Smooth muscle cell (in vitro differentiated cells): Measurements from ENCODE around the gene PDZD7. TPM values are rescaled to one million over a fixed set of nuclear protein-coding genes. Genes with fewer than 3 reads are reported as not detected.

Experiments
- DNase-seq: peaks from one replicate; lab custom pipeline; 2025; ENCODE audit not compliant: unreplicated experiment; lab: John Stamatoyannopoulos, UW
- H2AFZ ChIP-seq: fragments of 200-600 bp; sonication (generic); 2 replicates; pipeline ENCODE4 v1.6.0; 2016; ENCODE audit warnings: antibody characterized with exemption, low read depth, mild to moderate bottlenecking
- H3F3A ChIP-seq: fragments of 200-600 bp; sonication (generic); 2 replicates; pipeline ENCODE4 v1.6.0; 2017; ENCODE audit warnings: antibody characterized with exemption, low read depth
- H3K27ac ChIP-seq: fragments of 200-600 bp; sonication (generic); 2 replicates; pipeline ENCODE4 v1.5.1; 2016; ENCODE audit warnings: low read depth, mild to moderate bottlenecking
- H3K27me3 ChIP-seq: fragments of 200-600 bp; sonication (generic); 2 replicates; pipeline ENCODE4 v1.6.1; 2016; ENCODE audit warnings: low read depth, mild to moderate bottlenecking
- H3K36me3 ChIP-seq: fragments of 200-600 bp; sonication (generic); 2 replicates; pipeline ENCODE4 v1.5.1; 2016; ENCODE audit warnings: low read depth
- H3K4me1 ChIP-seq: fragments of 200-600 bp; sonication (generic); 2 replicates; pipeline ENCODE4 v1.5.1; 2016; ENCODE audit warnings: low read depth
- H3K4me2 ChIP-seq: fragments of 200-600 bp; sonication (generic); 2 replicates; pipeline ENCODE4 v1.6.0; 2016; ENCODE audit warnings: mild to moderate bottlenecking
- H3K4me3 ChIP-seq: fragments of 200-600 bp; sonication (generic); 2 replicates; pipeline ENCODE4 v1.5.1; 2016; ENCODE audit warnings: mild to moderate bottlenecking
- H3K79me2 ChIP-seq: fragments of 200-600 bp; sonication (generic); 2 replicates; pipeline ENCODE4 v1.6.0; 2016; ENCODE audit warnings: low read depth, mild to moderate bottlenecking
- H3K9ac ChIP-seq: fragments of 200-600 bp; sonication (generic); 2 replicates; pipeline ENCODE4 v1.6.0; 2016; ENCODE audit warnings: low read depth
- H3K9me3 ChIP-seq: fragments of 200-600 bp; sonication (generic); replicated peaks from 2 replicates; pipeline ENCODE4 v1.5.1; 2016; ENCODE audit warnings: low read depth
- H4K20me1 ChIP-seq: fragments of 200-600 bp; sonication (generic); 2 replicates; pipeline ENCODE4 v1.6.0; 2016; ENCODE audit warnings: low read depth
- WGBS: methylation state at CpG from one replicate; pipeline ENCODE4 v1.1.7; 2016; ENCODE audit warnings: low lambda C conversion rate; 5-methylcytosine and 5-hydroxymethylcytosine counted together
- polyA plus RNA-seq: library from polyadenylated mRNA; unstranded; fragments of >200 nt; fragmentation: Nextera tagmentation; extraction: Ambion mirVana; gene quantifications from 2 replicates; pipeline ENCODE4 v1.2.1, GENCODE V29; 2016
- total RNA-seq: library from RNA; depleted of rRNA; stranded (reverse); fragments of >200 nt; gene quantifications from 2 replicates; pipeline ENCODE4 v1.2.3, GENCODE V29; 2014
- TF ChIP-seq, protein P1 (sequence below): fragments of 200-600 bp; sonication (generic); IDR thresholded peaks from 2 replicates; pipeline ENCODE4 v1.5.1; 2017; ENCODE audit warnings: borderline replicate concordance, mild to moderate bottlenecking, antibody characterized with exemption; ENCODE audit not compliant: insufficient read depth, poor library complexity, severe bottlenecking

The PDZD7 gene
- total and polyA plus RNA-seq, 2 experiments from 2014 or later, result 0.93 to 2.0 TPM

DNA sequence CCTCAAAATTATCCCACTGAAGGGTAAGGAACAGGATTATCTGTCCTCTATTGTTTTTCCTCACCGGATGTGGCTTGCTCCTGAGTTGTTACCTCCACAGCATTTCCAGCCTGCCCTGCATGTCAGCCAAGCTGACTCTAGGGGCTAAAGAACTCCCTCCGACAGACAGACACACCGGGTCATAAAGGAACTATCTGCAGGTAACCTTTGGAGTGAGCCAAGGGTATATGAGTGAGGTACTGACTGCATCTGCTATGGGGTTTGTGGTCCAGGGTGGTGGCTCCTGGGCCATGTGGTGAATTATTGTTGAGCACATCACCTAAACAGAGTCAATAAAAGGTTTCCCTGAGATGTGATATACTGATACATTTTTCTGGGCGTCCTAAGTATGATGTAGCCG is 23.9 kb upstream of the PDZD7 start:
- Histone ChIP-seq H3K9ac (no peak overlapping the region), H3K4me1 (peaks cover 10% of the 10 kb centered on the region), H3F3A (no peaks in the 10 kb centered on the region), H3K9me3 (no peaks in the 10 kb centered on the region), H3K27ac (no peak overlapping the region), H3K36me3 (no peaks in the 10 kb centered on the region), H4K20me1 (no peaks in the 10 kb centered on the region), H3K79me2 (no peaks in the 10 kb centered on the region), H2AFZ (no peak overlapping the region), H3K4me3 (no peak overlapping the region), H3K4me2 (no peak overlapping the region), H3K27me3 (peaks cover 13% of the 10 kb centered on the region)
- TF ChIP-seq, protein P1, sequence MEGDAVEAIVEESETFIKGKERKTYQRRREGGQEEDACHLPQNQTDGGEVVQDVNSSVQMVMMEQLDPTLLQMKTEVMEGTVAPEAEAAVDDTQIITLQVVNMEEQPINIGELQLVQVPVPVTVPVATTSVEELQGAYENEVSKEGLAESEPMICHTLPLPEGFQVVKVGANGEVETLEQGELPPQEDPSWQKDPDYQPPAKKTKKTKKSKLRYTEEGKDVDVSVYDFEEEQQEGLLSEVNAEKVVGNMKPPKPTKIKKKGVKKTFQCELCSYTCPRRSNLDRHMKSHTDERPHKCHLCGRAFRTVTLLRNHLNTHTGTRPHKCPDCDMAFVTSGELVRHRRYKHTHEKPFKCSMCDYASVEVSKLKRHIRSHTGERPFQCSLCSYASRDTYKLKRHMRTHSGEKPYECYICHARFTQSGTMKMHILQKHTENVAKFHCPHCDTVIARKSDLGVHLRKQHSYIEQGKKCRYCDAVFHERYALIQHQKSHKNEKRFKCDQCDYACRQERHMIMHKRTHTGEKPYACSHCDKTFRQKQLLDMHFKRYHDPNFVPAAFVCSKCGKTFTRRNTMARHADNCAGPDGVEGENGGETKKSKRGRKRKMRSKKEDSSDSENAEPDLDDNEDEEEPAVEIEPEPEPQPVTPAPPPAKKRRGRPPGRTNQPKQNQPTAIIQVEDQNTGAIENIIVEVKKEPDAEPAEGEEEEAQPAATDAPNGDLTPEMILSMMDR, result no peak
- 87% methylated on average over 5 of the region's 5 CpGs for WGBS
- DNase-seq, result no peak

DNA sequence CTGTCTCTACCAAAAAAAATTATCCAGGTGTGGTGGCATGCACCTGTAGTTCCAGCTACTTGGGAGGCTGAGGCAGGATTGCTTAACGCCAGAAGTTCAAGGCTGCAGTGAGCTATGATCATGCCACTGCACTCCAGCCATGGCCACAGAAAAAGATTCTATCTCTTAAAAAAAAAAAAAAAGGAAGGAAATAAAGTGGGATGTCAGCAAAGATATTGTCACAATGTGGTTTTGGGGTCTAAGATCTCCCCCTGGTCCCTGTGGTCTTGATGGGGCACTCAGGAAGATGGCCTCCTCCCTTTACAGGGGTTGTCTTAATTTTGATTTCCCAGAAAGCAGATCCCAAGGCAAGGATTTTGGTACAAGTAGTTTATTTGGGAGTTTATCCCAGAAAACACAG is 23.4 kb upstream of the PDZD7 start:
- Histone ChIP-seq H3K27me3 (peaks cover 19% of the 10 kb centered on the region), H3K9ac (no peak overlapping the region), H4K20me1 (no peaks in the 10 kb centered on the region), H3K79me2 (no peaks in the 10 kb centered on the region), H3K4me1 (peaks cover 5% of the 10 kb centered on the region), H3K9me3 (no peaks in the 10 kb centered on the region), H3K36me3 (no peaks in the 10 kb centered on the region), H3K4me2 (no peak overlapping the region), H3F3A (no peaks in the 10 kb centered on the region), H2AFZ (no peak overlapping the region), H3K27ac (no peak overlapping the region), H3K4me3 (no peak overlapping the region)
- TF ChIP-seq, protein P1, result no peak
- no peak for DNase-seq
- WGBS, result 100% methylated on average over 1 of the region's 1 CpG

DNA sequence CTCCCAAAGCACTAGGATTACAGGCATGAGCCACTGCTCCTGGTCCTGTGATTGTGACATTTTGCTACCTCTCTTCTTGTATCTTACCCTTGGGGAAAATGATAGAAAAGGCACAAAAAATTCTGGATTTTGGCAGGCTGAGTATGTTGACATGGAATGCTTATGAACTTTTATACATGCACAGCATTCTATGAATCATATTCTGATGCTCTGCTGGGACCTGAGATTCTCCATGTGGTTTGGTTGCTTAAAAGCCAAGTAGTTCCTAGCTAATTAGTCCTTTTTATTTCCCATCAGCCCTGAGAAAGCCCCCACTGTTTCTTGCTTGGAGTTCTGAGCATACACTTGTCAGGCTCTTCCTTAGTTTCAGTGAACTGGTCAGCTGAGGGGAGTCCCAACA is 22.6 kb upstream of the PDZD7 start:
- Histone ChIP-seq H3K4me2 (no peak overlapping the region), H2AFZ (no peak overlapping the region), H3K4me3 (no peak overlapping the region), H3K27me3 (peaks cover 27% of the 10 kb centered on the region), H3K9ac (no peak overlapping the region), H3K36me3 (no peaks in the 10 kb centered on the region), H3K4me1 (peaks cover 4% of the 10 kb centered on the region), H3K9me3 (no peaks in the 10 kb centered on the region), H3K27ac (no peak overlapping the region), H3K79me2 (no peaks in the 10 kb centered on the region), H3F3A (no peaks in the 10 kb centered on the region), H4K20me1 (no peaks in the 10 kb centered on the region)
- TF ChIP-seq, protein P1, result no peak
- no peak for DNase-seq

DNA sequence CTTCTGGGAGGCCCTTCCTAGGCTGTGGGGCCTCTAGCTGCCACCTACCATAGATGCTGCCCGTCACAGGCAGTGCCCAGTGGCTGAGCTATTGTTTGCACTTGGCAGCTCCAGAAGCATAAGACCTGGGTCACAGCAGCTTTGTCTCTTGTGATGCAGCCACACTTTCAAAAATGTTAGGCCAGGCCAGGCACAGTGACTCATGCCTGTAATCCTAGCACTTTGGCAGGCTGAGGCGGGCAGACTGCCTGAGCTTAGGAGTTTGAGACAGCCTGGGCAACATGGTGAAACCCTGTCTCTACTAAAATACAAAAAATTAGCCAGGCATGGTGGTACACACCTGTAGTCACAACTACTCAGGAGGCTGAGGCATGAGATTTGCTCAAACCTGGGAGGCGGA is 21.4 kb upstream of the PDZD7 start:
- Histone ChIP-seq H4K20me1 (no peaks in the 10 kb centered on the region), H3K27me3 (peaks cover 39% of the 10 kb centered on the region), H3K4me1 (peaks cover 6% of the 10 kb centered on the region), H3K27ac (no peak overlapping the region), H3K9ac (no peak overlapping the region), H3K4me2 (no peak overlapping the region), H2AFZ (no peak overlapping the region), H3K36me3 (no peaks in the 10 kb centered on the region), H3K4me3 (no peak overlapping the region), H3F3A (no peaks in the 10 kb centered on the region), H3K9me3 (no peaks in the 10 kb centered on the region), H3K79me2 (no peaks in the 10 kb centered on the region)
- DNase-seq, result no peak
- WGBS, result 65% methylated on average over 3 of the region's 3 CpGs
- TF ChIP-seq, protein P1, result no peak
